ENCODE data around the gene KRT3.

The KRT3 gene

GRCh38 chr12:52760623-52761022 is 35.3 kb downstream of the KRT3 start:
- TF ChIP-seq CTCF (IDR thresholded peaks at IDR 0.05; ENCODE audit: low read depth, low read length) = no peak
- Histone ChIP-seq H3K27me3 (no peaks in the 10 kb centered on the region; the same call in 1 of the 2 replicates), H3K9me3 (no peaks in the 10 kb centered on the region)

GRCh38 chr12:52759695-52760094 is 36.2 kb downstream of the KRT3 start:
- Histone ChIP-seq H3K27me3 (no peaks in the 10 kb centered on the region; the same call in 1 of the 2 replicates), H3K4me1 (no peaks in the 10 kb centered on the region), H3K9me3 (no peaks in the 10 kb centered on the region), H3K4me3 (ENCODE audit: low read depth, low read length) (no peak overlapping the region), H3K36me3 (no peaks in the 10 kb centered on the region)
- no peak for TF ChIP-seq CTCF (IDR thresholded peaks at IDR 0.05; ENCODE audit: low read depth, low read length)
- no peak for DNase-seq

More at GRCh38 chr12:52760623-52761022, 35.3 kb downstream of the KRT3 start:
- H3K36me3 ChIP-seq = no peaks in the 10 kb centered on the region
- DNase-seq = no peak
- no peak overlapping the region for H3K4me3 ChIP-seq (ENCODE audit: low read depth, low read length)
- no peaks in the 10 kb centered on the region for H3K4me1 ChIP-seq

GRCh38 chr12:52759218-52759617 is 36.7 kb downstream of the KRT3 start:
- no peak for DNase-seq
- Histone ChIP-seq H3K4me3 (ENCODE audit: low read depth, low read length) (no peak overlapping the region), H3K27me3 (no peaks in the 10 kb centered on the region; the same call in 1 of the 2 replicates), H3K36me3 (no peaks in the 10 kb centered on the region), H3K4me1 (no peaks in the 10 kb centered on the region), H3K9me3 (no peaks in the 10 kb centered on the region)
- TF ChIP-seq CTCF (IDR thresholded peaks at IDR 0.05; ENCODE audit: low read depth, low read length) = no peak

GRCh38 chr12:52757449-52758176 is 38.3 kb downstream of the KRT3 start:
- Histone ChIP-seq H3K9me3 (no peaks in the 10 kb centered on the region), H3K4me1 (no peaks in the 10 kb centered on the region), H3K36me3 (no peaks in the 10 kb centered on the region), H3K27me3 (no peaks in the 10 kb centered on the region; the same call in 1 of the 2 replicates), H3K4me3 (ENCODE audit: low read depth, low read length) (no peak overlapping the region)
- TF ChIP-seq CTCF (IDR thresholded peaks at IDR 0.05; ENCODE audit: low read depth, low read length) = no peak
- DNase-seq = no peak

- no peak for DNase-seq
- no peak for TF ChIP-seq CTCF (IDR thresholded peaks at IDR 0.05; ENCODE audit: low read depth, low read length)
- Histone ChIP-seq H3K9me3 (no peaks in the 10 kb centered on the region), H3K36me3 (no peaks in the 10 kb centered on the region), H3K4me3 (ENCODE audit: low read depth, low read length) (no peak overlapping the region), H3K4me1 (no peaks in the 10 kb centered on the region), H3K27me3 (no peaks in the 10 kb centered on the region; the same call in 1 of the 2 replicates)
Measured at GRCh38 chr12:52756281-52756960, 39.5 kb downstream of the KRT3 start.

- Histone ChIP-seq H3K36me3 (no peaks in the 10 kb centered on the region), H3K27me3 (no peaks in the 10 kb centered on the region; the same call in 1 of the 2 replicates)
Measured at GRCh38 chr12:52755533-52755932, 40.4 kb downstream of the KRT3 start.

More at GRCh38 chr12:52755533-52755932, 40.4 kb downstream of the KRT3 start:
- Histone ChIP-seq H3K4me3 (ENCODE audit: low read depth, low read length) (no peak overlapping the region), H3K4me1 (no peaks in the 10 kb centered on the region), H3K9me3 (no peaks in the 10 kb centered on the region)
- TF ChIP-seq CTCF (IDR thresholded peaks at IDR 0.05; ENCODE audit: low read depth, low read length) = no peak
- DNase-seq = no peak
